Thymus (tissue), 11 donors: Measurements from ENCODE around the gene ASS1. TPM values are rescaled to one million over a fixed set of nuclear protein-coding genes. Genes with fewer than 3 reads are reported as not detected.

Experiments used
- DNase-seq, 9 donors: peaks; one replicate each; pipeline ENCODE4 v3.0.0-alpha.2; 2013; ENCODE audit warnings: low spot score in 9 of 9, low read depth in 6 of 9, missing footprints in 1 of 9
- H3K27ac ChIP-seq, 2 donors: one replicate each; pipeline ENCODE4 v1.5.1; 2013; ENCODE audit warnings: control low read depth in 1 of 2, low read depth in 1 of 2, low read length in 1 of 2, mild to moderate bottlenecking in 1 of 2, moderate library complexity in 1 of 2
- H3K27me3 ChIP-seq, 2 donors: one replicate each; pipeline ENCODE4 v1.5.1; 2013; ENCODE audit warnings: low read length in 1 of 2; ENCODE audit not compliant: control insufficient read depth in 2 of 2, insufficient read depth in 1 of 2
- H3K36me3 ChIP-seq, 2 donors: one replicate each; pipeline ENCODE4 v1.5.1; 2013; ENCODE audit warnings: low read length in 1 of 2, mild to moderate bottlenecking in 1 of 2, moderate library complexity in 1 of 2; ENCODE audit not compliant: control insufficient read depth in 2 of 2, insufficient read depth in 2 of 2
- H3K4me1 ChIP-seq, 2 donors: one replicate each; pipeline ENCODE4 v1.5.1; 2013; ENCODE audit warnings: low read length in 2 of 2; ENCODE audit not compliant: control insufficient read depth in 2 of 2, insufficient read depth in 2 of 2
- H3K4me3 ChIP-seq, 2 donors: one replicate each; pipeline ENCODE4 v1.5.1; 2013; ENCODE audit warnings: low read length in 2 of 2, control low read depth in 1 of 2, mild to moderate bottlenecking in 1 of 2
- H3K9me3 ChIP-seq, 2 donors: one replicate each; pipeline ENCODE4 v1.5.1; 2013; ENCODE audit warnings: low read length in 1 of 2, mild to moderate bottlenecking in 1 of 2; ENCODE audit not compliant: control insufficient read depth in 2 of 2, insufficient read depth in 1 of 2
- WGBS: extraction: QIAGEN DNeasy Blood & Tissue Kit; methylation state at CpG from one replicate; pipeline ENCODE4 v1.1.7; 2013; 5-methylcytosine and 5-hydroxymethylcytosine counted together
- polyA plus RNA-seq: library from polyadenylated mRNA; stranded (reverse); fragments of 200-250 nt; gene quantifications from one replicate; pipeline ENCODE4 v1.2.3, GENCODE V29; 2013
- total RNA-seq: library from RNA; stranded (reverse); fragments of 120-200 nt; gene quantifications from one replicate; pipeline ENCODE4 v1.2.4, GENCODE V29; 2013
- donor health status: healthy.

Gene ASS1
- total and polyA plus RNA-seq, 2 donors: 9.1 to 30.4 TPM

GRCh38 chr9:130414081-130414731 is 30.6 kb upstream of the ASS1 start:
- Histone ChIP-seq H3K36me3 (no peaks in the 10 kb centered on the region), H3K27me3 (peaks cover 0 to 5% of the 10 kb centered on the region in 2 donors), H3K9me3 (no peaks in the 10 kb centered on the region), H3K4me3 (no peak overlapping the region), H3K4me1 (no peaks in the 10 kb centered on the region), H3K27ac (no peak overlapping the region)
- WGBS: 92% methylated on average over 12 of the region's 12 CpGs
- no peak for DNase-seq

GRCh38 chr9:130414910-130415746 is 29.6 kb upstream of the ASS1 start:
- 90% methylated on average over 11 of the region's 11 CpGs for WGBS
- Histone ChIP-seq H3K27me3 (peaks cover 0 to 5% of the 10 kb centered on the region in 2 donors), H3K9me3 (no peaks in the 10 kb centered on the region), H3K4me1 (no peaks in the 10 kb centered on the region), H3K27ac (no peak overlapping the region), H3K36me3 (no peaks in the 10 kb centered on the region), H3K4me3 (no peak overlapping the region)
- DNase-seq: no peak

- WGBS: 86% methylated on average over 5 of the region's 5 CpGs
- H3K36me3 ChIP-seq: no peaks in the 10 kb centered on the region
- H3K4me3 ChIP-seq: no peak overlapping the region
- no peak for DNase-seq
- peaks cover 0 to 10% of the 10 kb centered on the region in 2 donors for H3K27me3 ChIP-seq
- no peaks in the 10 kb centered on the region for H3K4me1 ChIP-seq
- no peak overlapping the region for H3K27ac ChIP-seq
- no peaks in the 10 kb centered on the region for H3K9me3 ChIP-seq
These were observed 27.2 kb upstream of the ASS1 start for GRCh38 chr9:130417602-130418001.

GRCh38 chr9:130418776-130419175 is 26.0 kb upstream of the ASS1 start:
- DNase-seq: no peak
- H3K9me3 ChIP-seq: no peaks in the 10 kb centered on the region
- WGBS: 96% methylated on average over 18 of the region's 18 CpGs
- no peak overlapping the region for H3K4me3 ChIP-seq
- no peak overlapping the region for H3K27ac ChIP-seq
- no peaks in the 10 kb centered on the region for H3K4me1 ChIP-seq
- peaks cover 0 to 10% of the 10 kb centered on the region in 2 donors for H3K27me3 ChIP-seq
- no peaks in the 10 kb centered on the region for H3K36me3 ChIP-seq

GRCh38 chr9:130419521-130420035 is 25.2 kb upstream of the ASS1 start:
- H3K9me3 ChIP-seq: no peaks in the 10 kb centered on the region
- no peaks in the 10 kb centered on the region for H3K4me1 ChIP-seq
- WGBS: 90% methylated on average over 8 of the region's 8 CpGs
- H3K4me3 ChIP-seq: no peak overlapping the region
- no peak overlapping the region for H3K27ac ChIP-seq
- H3K27me3 ChIP-seq: peaks cover 0 to 8% of the 10 kb centered on the region in 2 donors
- no peaks in the 10 kb centered on the region for H3K36me3 ChIP-seq
- no peak for DNase-seq

GRCh38 chr9:130421154-130421801 is 23.5 kb upstream of the ASS1 start:
- H3K27ac ChIP-seq: no peak overlapping the region
- 82% methylated on average over 17 of the region's 17 CpGs for WGBS
- peaks cover 0 to 4% of the 10 kb centered on the region in 2 donors for H3K4me1 ChIP-seq
- DNase-seq: no peak
- H3K4me3 ChIP-seq: no peak overlapping the region
- H3K9me3 ChIP-seq: no peaks in the 10 kb centered on the region
- H3K27me3 ChIP-seq: peaks cover 0 to 8% of the 10 kb centered on the region in 2 donors
- no peaks in the 10 kb centered on the region for H3K36me3 ChIP-seq

- Histone ChIP-seq H3K27me3 (peaks cover 0 to 8% of the 10 kb centered on the region in 2 donors), H3K9me3 (no peaks in the 10 kb centered on the region), H3K4me3 (no peak overlapping the region), H3K36me3 (no peaks in the 10 kb centered on the region), H3K27ac (no peak overlapping the region), H3K4me1 (peaks cover 0 to 4% of the 10 kb centered on the region in 2 donors)
- 87% methylated on average over 13 of the region's 13 CpGs for WGBS
- DNase-seq: no peak
These were observed 22.9 kb upstream of the ASS1 start for GRCh38 chr9:130421802-130422276.

- DNase-seq: no peak
- WGBS: 85% methylated on average over 10 of the region's 10 CpGs
- no peak overlapping the region for H3K27ac ChIP-seq
- no peak overlapping the region for H3K4me3 ChIP-seq
- H3K4me1 ChIP-seq: peaks cover 0 to 4% of the 10 kb centered on the region in 2 donors
- no peaks in the 10 kb centered on the region for H3K36me3 ChIP-seq
- no peaks in the 10 kb centered on the region for H3K9me3 ChIP-seq
- H3K27me3 ChIP-seq: peaks cover 0 to 9% of the 10 kb centered on the region in 2 donors
These were observed 22.2 kb upstream of the ASS1 start for GRCh38 chr9:130422546-130422945.
